K562 (cell line): ENCODE results near the gene STMN3. TPM values are rescaled to one million over a fixed set of nuclear protein-coding genes. Genes with fewer than 3 reads are reported as not detected.
A peak's percentile ranks its signal among the peaks of the same experiment; 100 is the strongest.

Experiments used
- AFF4 ChIP-seq: sonication (generic); formaldehyde crosslinking; IDR thresholded peaks from 2 replicates; pipeline ENCODE4 v1.8.0; 2023; ENCODE audit warnings: mild to moderate bottlenecking, missing genetic modification reagents
- ATF7 ChIP-seq: fragments of 450-650 bp; IDR thresholded peaks from 2 replicates; pipeline ENCODE4 v1.7.1; 2014; ENCODE audit warnings: mild to moderate bottlenecking, moderate library complexity
- CBX1 ChIP-seq: sonication (generic); IDR thresholded peaks from 2 replicates; pipeline ENCODE4 v1.6.1; 2016; ENCODE audit warnings: antibody characterized with exemption, low read depth, mild to moderate bottlenecking
- E2F1 ChIP-seq: sonication (generic); formaldehyde crosslinking; IDR thresholded peaks from 2 replicates; pipeline ENCODE4 v1.8.1; 2023; ENCODE audit warnings: mild to moderate bottlenecking, missing genetic modification reagents, moderate library complexity
- EP400 ChIP-seq: fragments of 450-650 bp; IDR thresholded peaks from 2 replicates; pipeline ENCODE4 v1.6.1; 2017; ENCODE audit warnings: antibody characterized with exemption, mild to moderate bottlenecking, moderate library complexity
- GTF2E2 ChIP-seq: fragments of 200-800 bp; sonication (Bioruptor generic); IDR thresholded peaks from 2 replicates; pipeline ENCODE4 v1.6.1; 2016; ENCODE audit warnings: missing genetic modification characterization, missing compliant biosample characterization
- MCM2 ChIP-seq: fragments of 450-650 bp; IDR thresholded peaks from 2 replicates; pipeline ENCODE4 v1.6.1; 2017; ENCODE audit warnings: low read depth, mild to moderate bottlenecking
- MXD1 ChIP-seq: fragments of 250-450 bp; sonication (Bioruptor Pico); IDR thresholded peaks from 2 replicates; pipeline ENCODE4 v1.8.0; 2021; ENCODE audit warnings: borderline replicate concordance, mild to moderate bottlenecking, moderate library complexity; ENCODE audit not compliant: poor library complexity, severe bottlenecking
- MYNN ChIP-seq, 2 experiments: sonication (generic); formaldehyde crosslinking in 1 of 2; IDR thresholded peaks; 2 replicates each; pipeline versions ENCODE4 v1.5.0 to v1.6.1; 2016 to 2020; ENCODE audit warnings: antibody characterized with exemption in 1 of 2, missing genetic modification reagents in 1 of 2
- NCOA6 ChIP-seq: fragments of 450-650 bp; IDR thresholded peaks from 2 replicates; pipeline ENCODE4 v1.6.1; 2017; ENCODE audit warnings: mild to moderate bottlenecking
- RBM14 ChIP-seq: fragments of 200-400 bp; formaldehyde crosslinking; IDR thresholded peaks from 2 replicates; pipeline ENCODE4 v1.6.1; 2018; ENCODE audit warnings: low read depth, mild to moderate bottlenecking, low read length, moderate library complexity, borderline replicate concordance; ENCODE audit not compliant: insufficient read depth
- SRSF7 ChIP-seq: fragments of 200-400 bp; formaldehyde crosslinking; optimal IDR thresholded peaks from 2 replicates; pipeline ENCODE3; 2017; ENCODE audit warnings: mild to moderate bottlenecking, low read depth, low read length
- TCF7L2 ChIP-seq: fragments of 150-350 bp; IDR thresholded peaks from 2 replicates; pipeline ENCODE4 v1.6.1; 2016; ENCODE audit warnings: low read depth, mild to moderate bottlenecking, low read length, moderate library complexity
- THRB ChIP-seq: fragments of 450-650 bp; formaldehyde crosslinking; conservative IDR thresholded peaks from 2 replicates; pipeline ENCODE4 v1.4.0; 2022; ENCODE audit warnings: mild to moderate bottlenecking, missing genetic modification characterization
- ZNF217 ChIP-seq: sonication (generic); formaldehyde crosslinking; IDR thresholded peaks from 2 replicates; pipeline ENCODE4 v1.8.0; 2022; ENCODE audit warnings: mild to moderate bottlenecking, missing genetic modification reagents
- polyA plus RNA-seq, 8 experiments: library from polyadenylated mRNA; depleted of rRNA in 4 of 8; stranded (reverse) in 5 of 8; unstranded in 3 of 8; fragments of >200 nt; fragmentation: Nextera tagmentation in 2 of 8; fragmentation: Illumina TruSeq in 1 of 8; extraction: Ambion mirVana in 2 of 8; extraction: Trizol in 1 of 8; gene quantifications; 2 replicates each; pipeline versions ENCODE4 v1.2.1 to v1.2.3, GENCODE V29; 2011 to 2014; ENCODE audit warnings: inconsistent platforms in 1 of 8, missing spikeins in 1 of 8
- total RNA-seq, 7 experiments: library from RNA; depleted of rRNA in 6 of 7; stranded (reverse); fragments of >200 nt in 6 of 7; fragmentation: Illumina TruSeq in 2 of 7; extraction: Trizol in 2 of 7; gene quantifications; 2 replicates each; pipeline versions ENCODE4 v1.2.1 to v1.2.3, GENCODE V29; 2011 to 2021; ENCODE audit warnings: low replicate concordance in 1 of 7
- TF ChIP-seq, protein P1 (sequence below): sonication (generic); formaldehyde crosslinking; IDR thresholded peaks from 2 replicates; pipeline ENCODE4 v1.8.0; 2022; ENCODE audit warnings: mild to moderate bottlenecking, low read depth, missing genetic modification reagents
- TF ChIP-seq, protein P2 (sequence below): sonication (generic); formaldehyde crosslinking; IDR thresholded peaks from 2 replicates; pipeline ENCODE4 v1.8.0; 2022; ENCODE audit warnings: missing genetic modification reagents, mild to moderate bottlenecking, moderate library complexity, borderline replicate concordance

The STMN3 gene
- total and polyA plus RNA-seq, 9 of the 15 experiments (the other 6 are each of a cell fraction or from before 2014, with no cell fraction given), result 0.70 to 65.6 (median 29.4) TPM

GRCh38 chr20:63657937-63658748 is 4.9 kb upstream of the STMN3 start, which contains the start of gene RTEL1 (continued):
- TF ChIP-seq MYNN (IDR thresholded peaks at IDR 0.05) (no peak), MYNN (CRISPR knock-in tag; IDR thresholded peaks at IDR 0.05) (no peak), MXD1 (CRISPR knock-in tag) (peak; percentile 25), AFF4 (CRISPR knock-in tag) (peak; percentile 17; the same call in 1 of the 2 replicates), MCM2 (no peak), RBM14 (no peak), ZNF217 (CRISPR knock-in tag) (no peak), SRSF7 (no peak), TCF7L2 (0 out of 2 replicates have a peak, but pooled peaks have one; percentile 5), NCOA6 (no peak), GTF2E2 (tag) (peak; percentile 88), E2F1 (CRISPR knock-in tag) (peak; percentile 80; the same call in 1 of the 2 replicates), CBX1 (peak; percentile 51; the same call in 1 of the 2 replicates), THRB (CRISPR knock-in tag) (0 out of 2 replicates have a peak, but pooled peaks have one; percentile 8), ATF7 (peak; percentile 62; the same call in 1 of the 2 replicates), EP400 (peak; percentile 86)
- TF ChIP-seq, protein P1, sequence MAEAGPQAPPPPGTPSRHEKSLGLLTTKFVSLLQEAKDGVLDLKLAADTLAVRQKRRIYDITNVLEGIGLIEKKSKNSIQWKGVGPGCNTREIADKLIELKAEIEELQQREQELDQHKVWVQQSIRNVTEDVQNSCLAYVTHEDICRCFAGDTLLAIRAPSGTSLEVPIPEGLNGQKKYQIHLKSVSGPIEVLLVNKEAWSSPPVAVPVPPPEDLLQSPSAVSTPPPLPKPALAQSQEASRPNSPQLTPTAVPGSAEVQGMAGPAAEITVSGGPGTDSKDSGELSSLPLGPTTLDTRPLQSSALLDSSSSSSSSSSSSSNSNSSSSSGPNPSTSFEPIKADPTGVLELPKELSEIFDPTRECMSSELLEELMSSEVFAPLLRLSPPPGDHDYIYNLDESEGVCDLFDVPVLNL (CRISPR knock-in tag), result peak; percentile 78
- TF ChIP-seq, protein P2, sequence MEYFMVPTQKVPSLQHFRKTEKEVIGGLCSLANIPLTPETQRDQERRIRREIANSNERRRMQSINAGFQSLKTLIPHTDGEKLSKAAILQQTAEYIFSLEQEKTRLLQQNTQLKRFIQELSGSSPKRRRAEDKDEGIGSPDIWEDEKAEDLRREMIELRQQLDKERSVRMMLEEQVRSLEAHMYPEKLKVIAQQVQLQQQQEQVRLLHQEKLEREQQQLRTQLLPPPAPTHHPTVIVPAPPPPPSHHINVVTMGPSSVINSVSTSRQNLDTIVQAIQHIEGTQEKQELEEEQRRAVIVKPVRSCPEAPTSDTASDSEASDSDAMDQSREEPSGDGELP (CRISPR knock-in tag), result peak; percentile 91; the same call in 1 of the 2 replicates
